Fibroblast of the conjunctiva (primary cell): ENCODE data around the gene P3H2.

ENCODE experiments used
- DNase-seq: peaks from one replicate; pipeline ENCODE4 v3.0.0-alpha.2; 2010; ENCODE audit warnings: low read depth

The P3H2 gene

GRCh38 chr3:189942948-189943347 lies 177.7 kb downstream of the P3H2 start:
- DNase-seq = no peak

- DNase-seq = no peak
These were observed 179.0 kb downstream of the P3H2 start for GRCh38 chr3:189941679-189942078.

GRCh38 chr3:189941125-189941524 lies 179.6 kb downstream of the P3H2 start:
- no peak for DNase-seq

- peak; percentile 91 for DNase-seq
These were observed 183.2 kb downstream of the P3H2 start for GRCh38 chr3:189937302-189938127.

- DNase-seq = no peak
These were observed 184.3 kb downstream of the P3H2 start for GRCh38 chr3:189936201-189936945.

GRCh38 chr3:189927975-189928895 lies 192.5 kb downstream of the P3H2 start:
- DNase-seq = no peak

- no peak for DNase-seq
These were observed 198.9 kb downstream of the P3H2 start for GRCh38 chr3:189921770-189922169.

- peak; percentile 77 for DNase-seq
These were observed 205.9 kb downstream of the P3H2 start for GRCh38 chr3:189914799-189915198.

GRCh38 chr3:189911001-189911400 lies 209.7 kb downstream of the P3H2 start:
- no peak for DNase-seq

- DNase-seq = no peak
These were observed 211.1 kb downstream of the P3H2 start for GRCh38 chr3:189909573-189909972.

GRCh38 chr3:189909139-189909538 lies 211.6 kb downstream of the P3H2 start:
- no peak for DNase-seq

GRCh38 chr3:189908646-189909045 lies 212.1 kb downstream of the P3H2 start:
- DNase-seq = no peak

- no peak for DNase-seq
These were observed 212.9 kb downstream of the P3H2 start for GRCh38 chr3:189907803-189908202.
